Inflammatory macrophage (primary cell): Measurements from ENCODE around the gene MZT2B.
"Not testable (repeated sequence)": the region's sequence is repeated elsewhere in the genome, so short reads cannot be mapped to it uniquely, and the experiment has no call there.

Experiments
- DNase-seq, 2 donors: peaks; one replicate each; pipeline ENCODE4 v3.0.0-alpha.2; 2020 to 2022
- total RNA-seq, 18 experiments: gene quantifications; one replicate each; lab custom pipeline; 2026; ENCODE audit warnings: mixed read lengths in 6 of 18, inconsistent platforms in 2 of 18; lab: John Stamatoyannopoulos, UW

The MZT2B gene, protein sequence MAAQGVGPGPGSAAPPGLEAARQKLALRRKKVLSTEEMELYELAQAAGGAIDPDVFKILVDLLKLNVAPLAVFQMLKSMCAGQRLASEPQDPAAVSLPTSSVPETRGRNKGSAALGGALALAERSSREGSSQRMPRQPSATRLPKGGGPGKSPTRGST
- 15.4 to 63.8 (median 29.6) reads per million in 18 experiments for total RNA-seq

DNA sequence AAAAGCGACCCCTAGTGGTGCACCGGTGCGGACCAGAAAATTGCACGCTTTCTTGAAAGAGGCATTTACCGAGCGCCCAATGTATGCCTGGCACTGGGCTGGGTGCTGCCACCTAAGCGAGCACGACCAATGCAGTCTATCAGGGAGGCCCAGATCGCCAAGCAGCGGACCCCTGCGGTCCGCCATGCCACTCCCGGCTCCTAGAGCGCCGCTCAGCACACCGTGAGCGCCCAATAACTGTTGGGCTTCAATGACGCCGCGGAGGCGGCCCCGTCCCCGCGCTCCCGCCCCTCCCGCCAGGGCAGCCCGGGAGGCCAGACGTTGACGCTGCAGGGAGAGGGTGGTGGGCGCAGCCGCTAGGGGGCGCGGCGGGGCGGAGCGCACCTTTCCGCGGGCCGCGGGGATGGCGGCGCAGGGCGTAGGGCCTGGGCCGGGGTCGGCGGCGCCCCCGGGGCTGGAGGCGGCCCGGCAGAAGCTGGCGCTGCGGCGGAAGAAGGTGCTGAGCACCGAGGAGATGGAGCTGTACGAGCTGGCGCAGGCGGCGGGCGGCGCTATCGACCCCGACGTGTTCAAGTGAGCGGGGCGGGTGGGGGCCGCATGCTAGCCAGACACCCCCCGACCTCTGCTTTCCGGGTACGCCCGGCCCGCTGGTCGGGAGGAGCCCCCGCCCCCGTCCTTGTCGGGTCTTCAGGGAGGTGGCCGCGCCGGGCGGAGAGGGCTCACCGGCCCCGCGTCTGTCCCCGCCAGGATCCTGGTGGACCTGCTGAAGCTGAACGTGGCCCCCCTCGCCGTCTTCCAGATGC is at the start of gene MZT2B:
MZT2B (plus strand) TSS at position 383 of the 803 bp plus-strand sequence; CDS start at position 404, 21 bp downstream.
- DNase-seq = peak; percentile 89 to 91

DNA sequence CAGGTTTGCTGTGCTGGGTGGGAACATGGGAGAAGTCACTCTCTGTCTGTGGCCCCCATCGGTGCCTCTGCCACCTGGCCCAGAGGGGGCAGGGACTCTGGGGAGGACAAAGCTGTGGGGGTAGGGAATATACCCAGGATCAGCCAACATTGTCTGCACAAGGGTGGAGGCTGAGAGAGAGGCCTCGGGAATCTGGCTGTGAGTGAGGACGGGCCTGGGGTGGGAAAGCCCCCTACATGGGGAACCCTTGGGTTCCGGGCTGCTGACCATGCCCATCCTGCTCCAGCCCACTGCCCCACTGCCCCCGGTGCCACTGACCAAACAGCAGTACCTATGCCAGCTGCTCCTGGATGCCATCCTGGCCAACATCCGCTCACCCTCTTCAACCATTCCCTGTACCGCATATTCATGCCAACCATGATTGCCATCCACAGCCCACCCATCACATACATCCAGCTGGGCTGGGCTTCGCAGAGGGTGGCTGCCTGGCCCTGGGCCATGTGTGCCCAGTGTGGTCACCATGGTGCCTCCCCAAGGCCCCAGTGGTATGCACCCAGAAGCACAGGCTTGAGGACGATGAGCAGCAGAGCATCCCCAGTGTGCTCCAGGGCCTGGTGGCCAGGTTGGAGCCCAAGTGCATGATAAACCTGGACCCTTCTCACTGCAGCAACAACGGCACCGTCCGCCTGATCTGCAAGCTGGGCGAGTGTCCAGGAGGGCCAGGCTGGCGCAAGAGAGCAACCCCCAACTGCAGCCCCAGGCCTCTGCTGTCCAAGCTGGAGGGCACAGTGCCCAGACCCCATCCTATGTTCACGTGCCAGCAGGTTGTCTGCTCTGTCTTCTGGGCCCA is 46.1 kb upstream of the MZT2B start:
- DNase-seq = no peak

DNA sequence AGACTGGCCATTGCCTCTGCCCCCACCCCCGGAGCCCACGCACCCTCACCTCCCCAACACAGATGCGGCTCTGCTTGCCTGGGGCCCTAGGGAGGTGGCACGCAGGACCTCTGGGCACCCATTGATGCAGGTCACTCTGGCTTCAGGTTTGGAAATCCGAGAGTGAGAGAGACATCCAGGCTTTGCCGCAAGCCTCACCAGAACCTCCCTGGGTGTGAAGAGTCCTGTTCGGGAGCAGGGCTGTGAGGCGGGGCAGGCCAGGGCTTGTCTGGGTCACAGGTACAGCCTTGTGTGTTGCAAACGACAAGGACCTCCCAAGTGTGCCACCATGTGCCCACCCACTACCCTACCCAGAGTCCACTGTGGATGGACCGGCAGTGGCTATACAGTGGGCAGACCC is 45.5 kb upstream of the MZT2B start:
- DNase-seq = not testable (repeated sequence)

DNA sequence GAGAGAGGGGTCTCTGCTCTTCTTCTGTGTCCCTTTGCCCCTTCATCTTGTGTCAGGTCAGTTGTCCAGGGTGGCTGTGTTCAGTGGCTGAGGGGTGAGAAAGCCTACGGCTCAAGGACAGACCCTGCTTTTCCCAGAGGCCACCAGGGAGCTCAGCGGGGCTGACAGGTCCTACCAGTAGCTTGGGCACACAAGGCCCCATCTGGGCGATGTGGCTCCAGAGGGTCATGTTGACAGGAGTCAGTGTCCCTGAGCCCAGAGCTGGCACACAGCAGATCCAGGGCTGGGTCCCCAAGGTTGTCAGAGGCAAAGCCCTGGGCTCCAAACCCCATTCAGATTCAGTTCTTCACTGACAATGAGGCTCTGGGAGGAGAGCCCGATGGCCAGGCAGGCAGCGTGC is 44.9 kb upstream of the MZT2B start:
- DNase-seq = not testable (repeated sequence)

DNA sequence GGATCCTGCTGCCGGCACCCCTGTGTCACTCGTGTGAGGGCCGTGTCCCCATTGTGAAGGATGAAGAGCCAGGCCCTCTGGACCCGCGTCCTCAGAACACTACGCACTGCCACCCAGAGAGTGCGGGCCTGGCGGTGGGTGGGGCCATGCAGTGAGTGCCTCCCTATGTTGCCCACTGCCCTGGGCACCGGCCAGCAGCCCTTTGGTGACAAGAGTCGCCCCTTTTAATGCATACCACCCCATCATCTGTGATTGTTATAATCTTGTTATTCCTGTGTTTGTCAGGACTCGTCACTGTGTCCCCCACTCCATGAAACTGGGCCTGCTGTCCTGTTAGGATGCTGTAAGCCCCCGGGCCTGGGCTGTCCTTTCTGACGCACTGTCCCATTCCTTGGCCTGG is 43.7 kb upstream of the MZT2B start:
- not testable (repeated sequence) for DNase-seq

DNA sequence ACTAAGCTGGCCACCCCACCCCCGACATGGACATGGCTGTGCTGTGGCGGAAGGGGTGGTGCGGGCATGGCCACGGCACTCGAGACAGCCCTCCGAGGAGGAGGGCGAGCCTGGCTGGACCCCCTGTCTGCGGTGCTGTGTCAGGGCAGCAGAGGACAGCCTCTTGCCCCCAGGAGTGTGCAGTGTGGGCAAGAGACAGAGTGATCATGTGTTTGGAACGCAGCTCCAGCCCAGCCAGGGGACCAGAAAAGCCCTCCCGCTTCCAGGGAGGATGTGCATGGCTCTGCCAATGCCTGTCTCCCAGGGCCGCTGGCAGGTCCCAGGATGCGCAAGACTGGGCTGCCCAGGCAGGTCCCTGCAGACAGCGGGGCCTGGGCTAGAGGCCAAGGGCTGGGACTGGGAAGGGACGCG is 43.2 kb upstream of the MZT2B start:
- DNase-seq = not testable (repeated sequence)

- not testable (repeated sequence) for DNase-seq
Measured at GRCh38 chr2:130139331-130140280, 42.5 kb upstream of the MZT2B start.

- not testable (repeated sequence) for DNase-seq
Measured at GRCh38 chr2:130140516-130140915, 41.5 kb upstream of the MZT2B start.

DNA sequence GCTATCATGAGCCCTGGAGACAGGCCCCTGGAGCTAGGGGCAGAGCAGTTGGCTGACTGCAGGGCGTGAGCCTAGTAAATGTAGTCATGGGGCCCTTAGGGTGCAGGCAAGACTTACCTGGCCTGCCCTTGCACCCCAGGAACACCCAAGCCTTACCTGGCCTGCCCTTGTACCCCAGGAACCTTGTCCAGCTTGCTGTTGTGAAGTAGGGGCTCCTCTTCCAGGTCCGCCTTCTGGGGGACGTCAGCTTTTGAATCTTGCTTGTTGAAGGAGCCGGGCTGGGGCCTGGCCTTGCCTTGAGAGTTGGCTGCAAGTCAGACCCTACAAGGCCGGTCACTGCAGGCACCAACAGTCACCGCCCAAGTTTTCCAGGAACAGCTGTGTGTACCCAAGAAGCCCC is 41.1 kb upstream of the MZT2B start:
- DNase-seq = not testable (repeated sequence)

DNA sequence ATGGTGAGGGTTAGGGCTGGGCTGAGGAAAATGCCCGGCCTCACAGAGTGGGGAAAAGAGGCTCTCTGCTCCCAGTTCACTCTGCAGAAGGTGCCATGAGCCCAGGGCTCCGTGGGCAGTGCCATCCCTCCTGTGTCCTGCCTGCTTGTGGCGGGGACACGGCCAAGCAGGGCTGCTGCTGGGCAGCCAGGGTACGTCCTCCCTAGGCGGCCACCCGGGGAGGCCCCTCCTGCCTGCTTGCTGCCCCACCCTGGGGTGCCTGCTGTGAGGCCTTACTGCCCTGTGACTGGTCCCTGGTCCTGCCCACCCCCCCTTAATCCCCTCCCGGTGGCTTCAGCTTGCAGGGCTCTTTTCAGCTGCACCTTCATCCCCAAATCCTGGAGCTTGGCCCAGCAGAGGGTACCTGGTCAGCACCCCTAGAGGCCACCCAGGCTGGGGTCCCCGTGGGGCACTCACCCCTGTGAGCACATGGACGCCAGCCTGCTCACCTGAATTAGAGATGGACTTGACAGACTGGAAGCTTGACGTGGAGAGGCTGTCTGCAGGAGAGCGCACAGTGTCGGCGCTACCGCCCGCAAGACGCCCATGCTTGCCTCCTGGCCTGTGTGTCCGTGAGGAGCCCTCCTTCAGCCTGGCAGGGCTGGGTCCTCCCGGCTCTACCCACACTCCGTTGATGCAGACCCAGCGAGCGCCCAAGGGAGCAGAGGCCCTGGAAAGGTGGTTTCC is 40.3 kb upstream of the MZT2B start:
- not testable (repeated sequence) for DNase-seq

DNA sequence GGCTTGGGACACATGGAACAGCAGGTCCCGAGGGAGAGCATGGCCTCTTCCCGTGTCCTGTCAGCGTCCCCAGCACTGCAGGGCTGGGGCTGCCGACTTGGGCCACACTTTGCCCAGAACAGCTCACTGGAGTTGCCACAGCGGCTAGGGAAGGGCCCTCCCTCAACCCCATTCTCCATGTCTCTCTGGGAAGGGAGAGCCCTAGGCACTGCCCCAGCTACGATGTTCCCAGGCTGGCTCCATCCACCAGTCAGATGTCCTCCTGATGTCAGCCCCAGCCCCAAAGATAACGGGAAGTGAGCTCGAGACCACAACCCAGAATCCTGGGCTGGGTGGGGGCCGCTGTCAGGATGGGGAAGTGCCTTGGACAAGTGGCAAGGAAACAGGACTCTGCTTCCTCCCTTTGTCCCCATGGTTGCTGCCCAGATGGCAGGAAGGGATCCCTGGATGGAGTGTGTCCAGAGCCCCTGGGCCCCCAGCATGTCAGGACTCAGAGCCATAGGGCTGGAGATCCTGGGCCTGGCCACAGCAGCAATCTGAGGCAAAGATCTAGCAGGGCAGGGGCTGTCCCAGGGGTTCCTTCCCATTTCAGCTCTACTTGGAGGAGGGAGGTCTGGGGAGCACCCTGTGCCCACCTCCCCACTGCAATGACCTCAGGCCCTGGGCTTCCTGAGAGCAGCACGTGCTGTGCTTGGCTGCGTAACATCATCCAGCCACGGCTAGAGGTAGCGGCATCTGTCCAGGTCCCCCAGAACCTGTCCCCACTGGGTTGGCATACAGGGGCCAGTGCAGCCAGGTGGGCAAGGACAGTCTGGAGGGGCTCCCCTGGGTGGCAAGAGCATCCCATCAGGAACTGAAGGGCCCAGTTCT is 39.4 kb upstream of the MZT2B start:
- DNase-seq = not testable (repeated sequence)

- not testable (repeated sequence) for DNase-seq
Measured at GRCh38 chr2:130143266-130144039, 38.6 kb upstream of the MZT2B start.

DNA sequence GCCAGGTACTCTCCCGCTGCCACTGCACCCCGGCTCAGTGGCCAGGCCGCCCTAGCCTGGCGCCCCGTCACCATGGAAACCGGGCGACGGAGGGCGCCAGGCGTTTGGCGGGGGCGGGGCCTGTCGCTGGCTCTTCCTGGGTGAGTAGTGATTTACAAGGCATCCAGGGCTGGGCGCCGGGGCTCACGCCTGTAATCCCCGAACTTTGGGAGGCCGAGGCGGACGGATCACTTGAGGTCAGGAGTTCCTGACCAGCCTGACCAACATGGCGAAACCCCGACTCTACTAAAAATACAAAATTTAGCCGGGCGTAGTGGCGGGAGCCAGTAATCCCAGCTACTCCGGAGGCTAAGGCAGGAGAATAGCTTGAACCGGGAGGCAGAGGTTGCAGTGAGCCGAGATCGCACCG is 37.1 kb upstream of the MZT2B start, which contains the start of gene CCDC74B:
CCDC74B (minus strand) TSS at position 107 of the 409 bp plus-strand sequence. CDS start 116 bp downstream, outside the sequence.
- peak in 1 of 2 donors; percentile 6 for DNase-seq

- not testable (repeated sequence) for DNase-seq
Measured at GRCh38 chr2:130148515-130148914, 33.5 kb upstream of the MZT2B start.

DNA sequence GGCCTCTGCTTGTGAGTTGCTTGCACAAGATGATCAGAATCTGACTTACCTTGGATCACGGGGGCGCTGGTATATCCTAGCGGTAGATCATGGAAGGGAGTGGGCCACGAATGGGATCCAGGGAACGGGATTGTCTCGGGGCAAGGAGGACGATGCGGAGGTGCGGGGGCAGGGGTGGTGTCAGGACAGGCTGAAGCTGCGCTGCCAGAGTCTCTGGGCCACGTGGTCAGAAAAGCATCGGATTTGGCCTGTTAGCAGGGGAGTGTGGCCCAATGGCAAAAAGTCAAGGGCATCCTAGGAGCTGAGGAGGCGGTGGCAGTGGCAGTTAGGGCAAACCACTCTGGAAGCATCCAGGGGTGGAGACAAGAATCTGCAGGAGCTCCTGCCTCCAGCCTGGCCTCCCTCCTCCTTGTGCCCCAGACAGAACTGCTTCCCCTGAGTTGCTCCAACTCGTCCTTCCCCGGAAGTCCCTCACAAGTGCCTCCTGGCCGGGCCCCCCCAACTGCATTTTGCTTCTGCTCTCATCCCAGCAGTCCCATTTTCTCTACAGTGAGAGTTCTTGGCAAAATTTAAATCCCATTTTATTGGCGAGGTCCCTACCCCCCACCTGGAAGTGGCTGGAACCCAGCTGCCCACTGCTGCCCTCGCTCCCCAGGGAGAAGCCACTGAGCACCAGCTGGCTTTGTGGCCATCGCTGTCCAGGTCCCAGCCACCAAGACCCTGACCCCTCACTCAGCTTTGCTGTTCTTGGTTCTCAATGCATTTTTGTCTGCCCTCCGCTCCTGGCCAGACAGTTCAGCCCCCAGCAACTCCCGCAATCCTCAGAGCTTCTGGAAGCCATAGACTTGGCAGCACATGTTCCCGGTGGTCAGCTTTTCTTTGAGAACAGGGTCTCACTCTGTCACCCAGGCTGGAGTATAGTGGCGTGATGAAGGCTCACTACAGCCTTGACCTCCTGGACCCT is 31.6 kb upstream of the MZT2B start:
- DNase-seq = no peak

DNA sequence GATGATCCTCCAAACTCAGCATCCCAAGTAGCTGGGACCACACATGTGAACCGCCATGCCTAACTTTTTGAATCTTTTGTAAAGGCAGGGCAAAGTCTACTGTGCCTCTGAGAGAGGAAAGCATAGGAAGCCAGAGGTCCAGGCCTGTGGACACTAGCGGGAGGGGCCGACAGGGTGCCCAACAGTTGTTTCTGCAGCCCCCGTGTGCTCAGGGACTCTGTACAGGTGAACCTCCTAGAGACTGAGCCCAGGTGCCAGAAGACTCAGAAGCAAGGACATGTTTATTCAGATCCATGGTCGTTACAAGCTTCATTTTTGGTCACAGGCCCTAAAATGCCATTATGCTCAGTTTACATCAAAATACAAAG is 30.9 kb upstream of the MZT2B start:
- DNase-seq = not testable (repeated sequence)

GRCh38 chr2:130152136-130152815 is 29.8 kb upstream of the MZT2B start:
- not testable (repeated sequence) for DNase-seq
